Spleen (tissue), 7 donors: ENCODE measurements around the gene DLG2.

Source experiments
- POLR2A ChIP-seq, 3 donors: fragments of 450-650 bp; IDR thresholded peaks; one replicate each; pipeline ENCODE4 v1.5.1; 2017; ENCODE audit warnings: antibody characterized with exemption in 3 of 3, mild to moderate bottlenecking in 1 of 3
- POLR2AphosphoS5 ChIP-seq, 3 donors: sonication (generic); formaldehyde crosslinking; IDR thresholded peaks; one replicate each; pipeline ENCODE4 v1.5.1; 2017; ENCODE audit warnings: antibody characterized with exemption in 3 of 3
- TF ChIP-seq, protein P1 (sequence below), 11 experiments: fragments of 200-600 bp in 7 of 11; fragments of 450-650 bp in 4 of 11; sonication (generic) in 4 of 11; IDR thresholded peaks in 8 of 11; conservative IDR thresholded peaks in 3 of 11; 1 replicate in 7 of 11; 2 replicates in 4 of 11; pipeline versions ENCODE4 v1.4.0 to v1.8.0; 2016 to 2021; ENCODE audit warnings: antibody characterized with exemption in 11 of 11, inconsistent platforms in 4 of 11, mild to moderate bottlenecking in 1 of 11
- donor health status: DM: no; HTN: no; CAD: no; lungs with moderate emphysema.
- donor health status: DM: no; HTN: no; CAD: no.
- donor health status: DM: no; HTN: no; CAD: no.

GRCh38 chr11:85062659-85063058, 564.5 kb downstream of the DLG2 start:
- TF ChIP-seq, protein P1, sequence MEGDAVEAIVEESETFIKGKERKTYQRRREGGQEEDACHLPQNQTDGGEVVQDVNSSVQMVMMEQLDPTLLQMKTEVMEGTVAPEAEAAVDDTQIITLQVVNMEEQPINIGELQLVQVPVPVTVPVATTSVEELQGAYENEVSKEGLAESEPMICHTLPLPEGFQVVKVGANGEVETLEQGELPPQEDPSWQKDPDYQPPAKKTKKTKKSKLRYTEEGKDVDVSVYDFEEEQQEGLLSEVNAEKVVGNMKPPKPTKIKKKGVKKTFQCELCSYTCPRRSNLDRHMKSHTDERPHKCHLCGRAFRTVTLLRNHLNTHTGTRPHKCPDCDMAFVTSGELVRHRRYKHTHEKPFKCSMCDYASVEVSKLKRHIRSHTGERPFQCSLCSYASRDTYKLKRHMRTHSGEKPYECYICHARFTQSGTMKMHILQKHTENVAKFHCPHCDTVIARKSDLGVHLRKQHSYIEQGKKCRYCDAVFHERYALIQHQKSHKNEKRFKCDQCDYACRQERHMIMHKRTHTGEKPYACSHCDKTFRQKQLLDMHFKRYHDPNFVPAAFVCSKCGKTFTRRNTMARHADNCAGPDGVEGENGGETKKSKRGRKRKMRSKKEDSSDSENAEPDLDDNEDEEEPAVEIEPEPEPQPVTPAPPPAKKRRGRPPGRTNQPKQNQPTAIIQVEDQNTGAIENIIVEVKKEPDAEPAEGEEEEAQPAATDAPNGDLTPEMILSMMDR (IDR thresholded peaks at IDR 0.05 in 8 of 11, conservative IDR thresholded peaks at IDR 0.05 in 3 of 11) = no peak
- TF ChIP-seq POLR2AphosphoS5 (IDR thresholded peaks at IDR 0.05) = no peak
- TF ChIP-seq POLR2A (IDR thresholded peaks at IDR 0.05) = no peak
